ENCODE measurements around the gene IQSEC2.

Gene IQSEC2

DNA sequence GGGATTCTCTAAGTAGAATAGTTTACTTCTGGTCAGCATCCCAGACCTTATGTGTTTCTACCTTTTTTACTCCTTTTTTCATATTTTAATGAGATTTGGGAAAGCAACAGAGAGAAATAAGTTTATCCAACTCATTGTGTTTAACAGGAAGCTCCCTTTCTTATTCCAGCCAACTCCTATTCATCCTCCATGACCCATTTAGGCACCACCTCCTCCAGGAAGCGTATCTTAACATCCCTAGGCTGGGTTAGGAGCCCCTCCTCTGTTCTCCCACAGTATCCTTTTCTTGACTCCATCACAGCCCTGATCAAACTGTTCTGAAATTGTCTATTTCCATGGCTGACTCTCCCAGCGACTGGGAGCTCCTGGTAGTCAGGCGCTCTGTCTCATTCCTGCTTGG, 18.8 kb upstream of the IQSEC2 start:
- TF ChIP-seq, protein P1, sequence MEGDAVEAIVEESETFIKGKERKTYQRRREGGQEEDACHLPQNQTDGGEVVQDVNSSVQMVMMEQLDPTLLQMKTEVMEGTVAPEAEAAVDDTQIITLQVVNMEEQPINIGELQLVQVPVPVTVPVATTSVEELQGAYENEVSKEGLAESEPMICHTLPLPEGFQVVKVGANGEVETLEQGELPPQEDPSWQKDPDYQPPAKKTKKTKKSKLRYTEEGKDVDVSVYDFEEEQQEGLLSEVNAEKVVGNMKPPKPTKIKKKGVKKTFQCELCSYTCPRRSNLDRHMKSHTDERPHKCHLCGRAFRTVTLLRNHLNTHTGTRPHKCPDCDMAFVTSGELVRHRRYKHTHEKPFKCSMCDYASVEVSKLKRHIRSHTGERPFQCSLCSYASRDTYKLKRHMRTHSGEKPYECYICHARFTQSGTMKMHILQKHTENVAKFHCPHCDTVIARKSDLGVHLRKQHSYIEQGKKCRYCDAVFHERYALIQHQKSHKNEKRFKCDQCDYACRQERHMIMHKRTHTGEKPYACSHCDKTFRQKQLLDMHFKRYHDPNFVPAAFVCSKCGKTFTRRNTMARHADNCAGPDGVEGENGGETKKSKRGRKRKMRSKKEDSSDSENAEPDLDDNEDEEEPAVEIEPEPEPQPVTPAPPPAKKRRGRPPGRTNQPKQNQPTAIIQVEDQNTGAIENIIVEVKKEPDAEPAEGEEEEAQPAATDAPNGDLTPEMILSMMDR (IDR thresholded peaks at IDR 0.05), result no peak
- Histone ChIP-seq H3K27me3 (no peaks in the 10 kb centered on the region), H3K36me3 (no peaks in the 10 kb centered on the region), H3K4me3 (no peak overlapping the region), H3K27ac (no peak overlapping the region), H3K9me3 (no peaks in the 10 kb centered on the region), H3K4me1 (no peaks in the 10 kb centered on the region)
- intact Hi-C loops (cut with DNase I; ENCODE audit: low total_unique reads), result no loop called here
- DNase-seq, result no peak

- no peaks in the 10 kb centered on the region for H3K27me3 ChIP-seq
- H3K27ac ChIP-seq, result no peak overlapping the region
- no peaks in the 10 kb centered on the region for H3K9me3 ChIP-seq
- no peaks in the 10 kb centered on the region for H3K4me1 ChIP-seq
- no peak overlapping the region for H3K4me3 ChIP-seq
- TF ChIP-seq, protein P1 (IDR thresholded peaks at IDR 0.05), result no peak
- no peaks in the 10 kb centered on the region for H3K36me3 ChIP-seq
- intact Hi-C loops (cut with DNase I; ENCODE audit: low total_unique reads), result no loop called here
- DNase-seq, result no peak
These were observed 12.8 kb upstream of the IQSEC2 start for GRCh38 chrX:53294024-53294648.

DNA sequence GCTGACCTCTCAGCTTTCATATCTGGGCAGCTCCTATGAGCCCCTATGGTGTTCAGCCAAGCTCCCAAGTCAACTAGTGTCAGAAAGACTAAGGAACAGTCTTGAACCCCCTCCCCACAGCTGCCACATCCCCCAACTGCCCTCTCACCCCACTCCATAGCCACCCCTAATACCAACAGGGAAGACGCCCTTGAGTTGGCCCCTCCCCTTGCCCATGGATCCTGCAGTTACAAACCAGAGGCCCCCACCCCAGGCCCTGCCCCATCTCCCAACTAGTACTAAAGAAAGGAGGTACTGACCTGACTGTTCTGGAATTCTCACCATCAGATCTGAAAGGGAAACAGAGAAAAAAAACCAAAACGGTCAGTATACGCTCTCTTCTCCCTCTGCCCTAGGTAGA, 10.2 kb upstream of the IQSEC2 start:
- no peak for DNase-seq
- no peak overlapping the region for H3K27ac ChIP-seq
- TF ChIP-seq, protein P1 (IDR thresholded peaks at IDR 0.05), result no peak
- intact Hi-C loops (cut with DNase I; ENCODE audit: low total_unique reads), result no loop called here
- H3K9me3 ChIP-seq, result no peaks in the 10 kb centered on the region
- H3K36me3 ChIP-seq, result no peaks in the 10 kb centered on the region
- peaks cover 0 to 14% (median 7%) of the 10 kb centered on the region in 4 donors for H3K4me1 ChIP-seq
- H3K27me3 ChIP-seq, result no peaks in the 10 kb centered on the region
- H3K4me3 ChIP-seq, result no peak overlapping the region

GRCh38 chrX:53290441-53291041, 9.2 kb upstream of the IQSEC2 start:
- Histone ChIP-seq H3K36me3 (no peaks in the 10 kb centered on the region), H3K9me3 (no peaks in the 10 kb centered on the region), H3K4me1 (peaks cover 0 to 14% (median 7%) of the 10 kb centered on the region in 4 donors), H3K27me3 (no peaks in the 10 kb centered on the region), H3K4me3 (no peak overlapping the region), H3K27ac (no peak overlapping the region)
- no peak for DNase-seq
- intact Hi-C loops (cut with DNase I; ENCODE audit: low total_unique reads), result no loop called here
- TF ChIP-seq, protein P1 (IDR thresholded peaks at IDR 0.05), result no peak

GRCh38 chrX:53288189-53288588, 6.8 kb upstream of the IQSEC2 start:
- Histone ChIP-seq H3K4me1 (peaks cover 0 to 14% (median 7%) of the 10 kb centered on the region in 4 donors), H3K36me3 (no peaks in the 10 kb centered on the region), H3K27ac (peak overlapping the region in 1 of 2 donors; percentile 55), H3K4me3 (no peak overlapping the region), H3K9me3 (no peaks in the 10 kb centered on the region), H3K27me3 (no peaks in the 10 kb centered on the region)
- TF ChIP-seq, protein P1 (IDR thresholded peaks at IDR 0.05), result no peak
- intact Hi-C loops (cut with DNase I; ENCODE audit: low total_unique reads), result no loop called here
- peak; percentile 27 to 65 for DNase-seq

All from tibial artery (tissue), 4 donors.